Spleen (tissue), 11 donors: ENCODE results near the gene LMNB1. TPM values are rescaled to one million over a fixed set of nuclear protein-coding genes. Genes with fewer than 3 reads are reported as not detected.
A peak's percentile ranks its signal among the peaks of the same experiment; 100 is the strongest.
"Not testable (repeated sequence)": the region's sequence is repeated elsewhere in the genome, so short reads cannot be mapped to it uniquely, and the experiment has no call there.

Source experiments
- DNase-seq: peaks from one replicate; pipeline ENCODE4 v3.0.0-alpha.2; 2020
- H3K27ac ChIP-seq, 8 donors: fragments of 200-600 bp; sonication (generic) in 7 of 8; 1 replicate in 4 of 8; 2 replicates in 4 of 8; pipeline versions ENCODE4 v1.5.0 to v1.8.0; 2016 to 2021; ENCODE audit warnings: inconsistent platforms in 4 of 8, mild to moderate bottlenecking in 4 of 8, moderate library complexity in 1 of 8
- H3K27me3 ChIP-seq, 7 donors: fragments of 200-600 bp; sonication (generic) in 6 of 7; replicated peaks in 1 of 7; 1 replicate in 4 of 7; 2 replicates in 3 of 7; pipeline versions ENCODE4 v1.5.0 to v1.8.0; 2016 to 2021; ENCODE audit warnings: inconsistent platforms in 3 of 7, mild to moderate bottlenecking in 1 of 7
- H3K36me3 ChIP-seq, 6 donors: fragments of 200-600 bp; sonication (generic) in 5 of 6; 1 replicate in 4 of 6; 2 replicates in 2 of 6; pipeline versions ENCODE4 v1.5.0 to v1.8.0; 2016 to 2021; ENCODE audit warnings: inconsistent platforms in 2 of 6
- H3K4me1 ChIP-seq, 6 donors: fragments of 200-600 bp; sonication (generic) in 5 of 6; 1 replicate in 3 of 6; 2 replicates in 3 of 6; pipeline versions ENCODE4 v1.5.0 to v1.8.0; 2016 to 2021; ENCODE audit warnings: inconsistent platforms in 3 of 6
- H3K4me3 ChIP-seq, 8 donors: fragments of 200-600 bp; sonication (generic) in 7 of 8; 1 replicate in 4 of 8; 2 replicates in 4 of 8; pipeline versions ENCODE4 v1.5.0 to v1.8.0; 2016 to 2021; ENCODE audit warnings: inconsistent platforms in 4 of 8, mild to moderate bottlenecking in 4 of 8, moderate library complexity in 2 of 8
- H3K9me3 ChIP-seq, 8 donors: fragments of 200-600 bp; sonication (generic) in 7 of 8; 1 replicate in 4 of 8; 2 replicates in 4 of 8; pipeline versions ENCODE4 v1.5.0 to v1.8.0; 2016 to 2021; ENCODE audit warnings: inconsistent platforms in 4 of 8
- CTCF ChIP-seq, 11 experiments: fragments of 200-600 bp in 7 of 11; fragments of 450-650 bp in 4 of 11; sonication (generic) in 4 of 11; IDR thresholded peaks in 8 of 11; conservative IDR thresholded peaks in 3 of 11; 1 replicate in 7 of 11; 2 replicates in 4 of 11; pipeline versions ENCODE4 v1.4.0 to v1.8.0; 2016 to 2021; ENCODE audit warnings: antibody characterized with exemption in 11 of 11, inconsistent platforms in 4 of 11, mild to moderate bottlenecking in 1 of 11
- POLR2A ChIP-seq, 3 donors: fragments of 450-650 bp; IDR thresholded peaks; one replicate each; pipeline ENCODE4 v1.5.1; 2017; ENCODE audit warnings: antibody characterized with exemption in 3 of 3, mild to moderate bottlenecking in 1 of 3
- POLR2AphosphoS5 ChIP-seq, 3 donors: sonication (generic); formaldehyde crosslinking; IDR thresholded peaks; one replicate each; pipeline ENCODE4 v1.5.1; 2017; ENCODE audit warnings: antibody characterized with exemption in 3 of 3
- WGBS, 5 donors: extraction: QIAGEN DNeasy Blood & Tissue Kit in 3 of 5; methylation state at CpG; one replicate each; pipeline versions ENCODE4 v1.1.5 to v1.1.7; 2013 to 2018; 5-methylcytosine and 5-hydroxymethylcytosine counted together
- intact Hi-C: fragments of 100-400 bp; cut with DNase I; formaldehyde crosslinking; loops from one replicate; pipeline ENCODE4 v1.15.0; 2023; ENCODE audit warnings: low total_unique reads
- polyA plus RNA-seq, 3 donors: library from polyadenylated mRNA; stranded (reverse); fragments of 200-250 nt; gene quantifications; one replicate each; pipeline ENCODE4 v1.2.1, GENCODE V29; 2013
- total RNA-seq, 7 donors: library from RNA; depleted of rRNA in 3 of 7; stranded (reverse); fragments of >200 nt in 3 of 7; fragmentation: NEBNext Ultra II Directional in 4 of 7; extraction: Animal tissue kit (Norgen Biotek cat#: 25700) in 4 of 7; gene quantifications; one replicate each; pipeline versions ENCODE4 v1.1.0 to v1.2.1, GENCODE V29; 2016 to 2021
- donor health status: healthy with polysubstance abuse.
- donor health status: DM: no; HTN: no; CAD: no; lungs with moderate emphysema.
- donor health status: DM: no; HTN: no; CAD: no.
- donor health status: Bipolar disorder and iron deficiency.
- donor health status: healthy.
- donor health status: DM: no; HTN: no; CAD: no.
- donor health status: DM: yes; HTN: yes; CAD: no.

Gene LMNB1
- total and polyA plus RNA-seq, 10 donors, result 7.5 to 68.8 (median 27.8) TPM

- TF ChIP-seq CTCF (IDR thresholded peaks at IDR 0.05 in 8 of 11, conservative IDR thresholded peaks at IDR 0.05 in 3 of 11), result no peak
- TF ChIP-seq POLR2AphosphoS5 (IDR thresholded peaks at IDR 0.05), result no peak
- no peak for TF ChIP-seq POLR2A (IDR thresholded peaks at IDR 0.05)
- intact Hi-C loops, result no loop called here
- H3K9me3 ChIP-seq, result no peaks in the 10 kb centered on the region
- no peak overlapping the region for H3K4me3 ChIP-seq
- no peaks in the 10 kb centered on the region for H3K27me3 ChIP-seq
- peak overlapping the region in 2 of 8 donors; percentile 56 to 85 for H3K27ac ChIP-seq
- no peaks in the 10 kb centered on the region for H3K36me3 ChIP-seq
- DNase-seq, result no peak
- 36 to 65% (median 56%) methylated on average over 4 of the region's 4 CpGs for WGBS, 5 donors
- H3K4me1 ChIP-seq, result peaks cover 0 to 58% (median 13%) of the 10 kb centered on the region in 6 donors
These were observed 21.3 kb upstream of the LMNB1 start for GRCh38 chr5:126755593-126755992.

GRCh38 chr5:126757713-126758357 is 19.1 kb upstream of the LMNB1 start:
- no peaks in the 10 kb centered on the region for H3K36me3 ChIP-seq
- intact Hi-C loops, result no loop called here
- H3K4me1 ChIP-seq, result peaks cover 0 to 70% (median 25%) of the 10 kb centered on the region in 6 donors
- WGBS, 5 donors, result 63 to 91% (median 70%) methylated on average over 2 of the region's 2 CpGs
- H3K4me3 ChIP-seq, result peak overlapping the region in 1 of 8 donors; percentile 42
- TF ChIP-seq POLR2A (IDR thresholded peaks at IDR 0.05) (no peak), POLR2AphosphoS5 (IDR thresholded peaks at IDR 0.05) (no peak), CTCF (IDR thresholded peaks at IDR 0.05 in 8 of 11, conservative IDR thresholded peaks at IDR 0.05 in 3 of 11) (no peak)
- no peaks in the 10 kb centered on the region for H3K9me3 ChIP-seq
- peak overlapping the region in 7 of 8 donors; percentile 57 to 85 (median 72) for H3K27ac ChIP-seq
- H3K27me3 ChIP-seq, result no peaks in the 10 kb centered on the region
- DNase-seq, result no peak

DNA sequence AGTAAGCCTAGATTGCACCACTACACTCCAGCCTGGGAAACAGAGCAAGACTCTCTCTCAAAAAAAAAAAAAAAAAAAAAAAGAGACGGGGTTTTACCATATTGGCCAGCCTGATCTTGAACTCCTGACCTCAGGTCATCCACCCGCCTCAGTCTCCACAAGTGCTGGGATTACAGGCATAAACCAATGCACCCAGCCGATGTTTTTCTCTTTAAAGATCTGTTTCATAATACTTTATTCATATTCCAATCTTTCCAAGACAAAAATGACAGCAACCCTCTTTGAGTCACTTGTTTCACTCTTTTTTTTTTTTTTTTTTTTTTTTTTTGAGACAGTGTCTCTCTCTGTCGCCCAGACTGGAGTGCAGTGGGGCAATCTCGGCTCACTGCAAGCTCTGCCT is 13.6 kb upstream of the LMNB1 start:
- Histone ChIP-seq H3K27me3 (no peaks in the 10 kb centered on the region), H3K36me3 (no peaks in the 10 kb centered on the region), H3K4me1 (peaks cover 0 to 41% (median 20%) of the 10 kb centered on the region in 6 donors), H3K4me3 (no peak overlapping the region), H3K9me3 (no peaks in the 10 kb centered on the region), H3K27ac (peak overlapping the region in 2 of 8 donors; percentile 76 to 85)
- no peak for DNase-seq
- no peak for TF ChIP-seq POLR2AphosphoS5 (IDR thresholded peaks at IDR 0.05)
- no peak for TF ChIP-seq POLR2A (IDR thresholded peaks at IDR 0.05)
- no peak for TF ChIP-seq CTCF (IDR thresholded peaks at IDR 0.05 in 8 of 11, conservative IDR thresholded peaks at IDR 0.05 in 3 of 11)
- 66 to 86% (median 76%) methylated on average over 5 of the region's 5 CpGs for WGBS, 5 donors
- intact Hi-C loops, result no loop called here

- WGBS, 5 donors, result 72 to 92% (median 83%) methylated on average over 1 of the region's 1 CpG
- H3K27ac ChIP-seq, result no peak overlapping the region
- no peaks in the 10 kb centered on the region for H3K36me3 ChIP-seq
- H3K4me3 ChIP-seq, result no peak overlapping the region
- H3K9me3 ChIP-seq, result no peaks in the 10 kb centered on the region
- no peaks in the 10 kb centered on the region for H3K4me1 ChIP-seq
- DNase-seq, result no peak
- H3K27me3 ChIP-seq, result no peaks in the 10 kb centered on the region
- TF ChIP-seq POLR2A (IDR thresholded peaks at IDR 0.05) (no peak), POLR2AphosphoS5 (IDR thresholded peaks at IDR 0.05) (no peak), CTCF (IDR thresholded peaks at IDR 0.05 in 8 of 11, conservative IDR thresholded peaks at IDR 0.05 in 3 of 11) (no peak)
- intact Hi-C loops, result no loop called here
These were observed 7.2 kb upstream of the LMNB1 start for GRCh38 chr5:126769703-126770102.

DNA sequence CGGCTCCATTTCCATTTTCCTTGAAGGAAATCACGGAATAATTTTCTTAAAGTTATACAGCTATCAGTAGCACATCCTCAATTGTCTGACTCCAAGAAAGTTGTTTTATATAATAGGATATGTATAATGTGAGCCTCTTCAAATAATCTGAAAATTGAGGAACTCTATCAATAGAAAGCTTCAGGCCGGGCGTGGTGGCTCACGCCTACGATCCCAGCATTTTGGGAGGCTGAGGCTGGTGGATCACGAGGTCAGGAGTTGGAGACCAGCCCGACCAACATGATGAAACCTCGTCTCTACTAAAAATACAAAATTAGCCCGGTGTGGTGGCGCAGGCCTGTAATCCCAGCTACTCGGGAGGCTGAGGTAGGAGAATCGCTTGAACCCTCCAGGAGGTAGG is 3.4 kb upstream of the LMNB1 start:
- H3K4me1 ChIP-seq, result peaks cover 1 to 18% (median 14%) of the 10 kb centered on the region in 6 donors
- H3K27ac ChIP-seq, H3K36me3 ChIP-seq, H3K4me3 ChIP-seq, H3K27me3 ChIP-seq, H3K9me3 ChIP-seq, DNase-seq, intact Hi-C loops: not testable (repeated sequence)
- 86 to 94% (median 92%) methylated on average over 13 of the region's 13 CpGs for WGBS, 5 donors

DNA sequence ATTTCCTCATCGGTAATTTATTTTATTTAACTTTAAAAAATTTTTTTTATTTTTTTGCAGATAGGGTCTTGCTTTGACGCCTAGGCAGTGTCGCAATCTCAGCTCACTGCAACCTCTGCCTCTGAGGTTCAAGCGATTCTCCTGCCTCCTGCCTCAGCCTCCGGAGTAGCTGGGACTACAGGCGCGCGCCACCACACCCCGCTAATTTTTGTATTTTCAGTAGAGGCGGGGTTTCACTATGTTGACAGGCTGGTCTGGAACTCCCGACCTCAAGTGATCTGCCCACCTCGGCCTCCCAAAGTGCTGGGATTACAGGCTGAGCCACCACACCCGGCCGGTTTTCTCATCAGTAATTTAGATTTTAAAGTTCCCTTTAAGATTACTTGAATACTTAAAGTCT is 2.3 kb upstream of the LMNB1 start:
- DNase-seq, H3K27ac ChIP-seq, H3K36me3 ChIP-seq, H3K4me3 ChIP-seq, H3K9me3 ChIP-seq, H3K27me3 ChIP-seq, intact Hi-C loops: not testable (repeated sequence)
- peaks cover 6 to 28% (median 24%) of the 10 kb centered on the region in 6 donors for H3K4me1 ChIP-seq
- 92 to 97% (median 95%) methylated on average over 14 of the region's 14 CpGs for WGBS, 5 donors
